Osteoblast (primary cell): ENCODE data around the gene LRP5. TPM values are rescaled to one million over a fixed set of nuclear protein-coding genes. Genes with fewer than 3 reads are reported as not detected.
"Not testable (repeated sequence)": the region's sequence is repeated elsewhere in the genome, so short reads cannot be mapped to it uniquely, and the experiment has no call there.

ENCODE experiments used
- DNase-seq: peaks from one replicate; pipeline ENCODE4 v3.0.0; 2011; ENCODE audit warnings: low spot score, mixed read lengths; ENCODE audit not compliant: insufficient read length; ENCODE audit errors: missing footprints
- H2AFZ ChIP-seq: 2 replicates; pipeline ENCODE4 v1.6.0; 2011; ENCODE audit warnings: mild to moderate bottlenecking, low read length
- H3K27ac ChIP-seq: 2 replicates; pipeline ENCODE4 v1.5.1; 2011; ENCODE audit warnings: mild to moderate bottlenecking, low read depth, low read length, moderate library complexity
- H3K27me3 ChIP-seq: 2 replicates; pipeline ENCODE4 v1.6.0; 2012; ENCODE audit warnings: mild to moderate bottlenecking, control low read depth, inconsistent platforms, low read length, moderate library complexity; ENCODE audit not compliant: insufficient read depth
- H3K36me3 ChIP-seq: 2 replicates; pipeline ENCODE4 v1.5.1; 2011; ENCODE audit warnings: mild to moderate bottlenecking, low read length, control low read depth, moderate library complexity; ENCODE audit not compliant: insufficient read depth
- H3K4me1 ChIP-seq: 2 replicates; pipeline ENCODE4 v1.5.1; 2011; ENCODE audit warnings: mild to moderate bottlenecking, low read length, control low read depth, moderate library complexity; ENCODE audit not compliant: insufficient read depth
- H3K4me2 ChIP-seq: 2 replicates; pipeline ENCODE4 v1.6.0; 2011; ENCODE audit warnings: mild to moderate bottlenecking, low read length; ENCODE audit not compliant: insufficient read depth
- H3K4me3 ChIP-seq: fragments of 200-600 bp; sonication (generic); 3 replicates; pipeline ENCODE4 v1.5.1; 2012; ENCODE audit warnings: mild to moderate bottlenecking, low read length, inconsistent platforms; ENCODE audit not compliant: insufficient read depth
- H3K79me2 ChIP-seq: 2 replicates; pipeline ENCODE4 v1.6.0; 2012; ENCODE audit warnings: mild to moderate bottlenecking, low read length, control low read depth, inconsistent platforms; ENCODE audit not compliant: insufficient read depth
- H3K9me3 ChIP-seq: 2 replicates; pipeline ENCODE4 v1.5.1; 2011; ENCODE audit warnings: low read depth, low read length, control low read depth
- H4K20me1 ChIP-seq: 2 replicates; pipeline ENCODE4 v1.6.0; 2012; ENCODE audit warnings: mild to moderate bottlenecking, low read length, control low read depth; ENCODE audit not compliant: insufficient read depth
- CTCF ChIP-seq: IDR thresholded peaks from 2 replicates; pipeline ENCODE4 v1.5.1; 2011; ENCODE audit warnings: mild to moderate bottlenecking, low read depth, low read length, moderate library complexity; ENCODE audit errors: extremely low read depth
- total RNA-seq: library from RNA; depleted of rRNA; stranded (reverse); fragments of >200 nt; gene quantifications from 2 replicates; pipeline ENCODE4 v1.2.3, GENCODE V29; 2012

Gene LRP5
- total RNA-seq, 1 donor, result 16.3 TPM

DNA sequence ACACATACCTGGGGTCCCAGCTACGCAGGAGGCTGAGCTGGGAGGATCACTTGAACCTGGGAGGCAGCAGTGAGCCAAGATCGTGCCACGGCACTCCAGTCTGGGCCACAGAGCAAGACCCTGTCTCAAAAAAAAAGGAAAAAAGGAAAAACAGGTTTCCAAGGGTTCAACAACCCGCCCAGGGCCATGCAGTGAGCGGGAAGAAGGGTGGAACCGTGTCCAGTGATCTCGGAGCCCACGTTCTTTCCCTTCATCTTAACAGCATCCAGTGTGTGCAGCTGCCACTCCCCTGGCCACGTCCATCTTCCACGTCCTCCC, 14.9 kb upstream of the LRP5 start:
- H3K4me2 ChIP-seq, result peak overlapping the region; percentile 61
- DNase-seq, result no peak
- H3K4me1 ChIP-seq, result no peaks in the 10 kb centered on the region
- H3K4me3 ChIP-seq, result peak overlapping the region; percentile 37
- H3K79me2 ChIP-seq, result no peaks in the 10 kb centered on the region
- H3K27me3 ChIP-seq, result no peaks in the 10 kb centered on the region
- no peaks in the 10 kb centered on the region for H3K36me3 ChIP-seq
- no peak for TF ChIP-seq CTCF
- H2AFZ ChIP-seq, result peak overlapping the region; percentile 74
- no peaks in the 10 kb centered on the region for H3K9me3 ChIP-seq
- no peaks in the 10 kb centered on the region for H4K20me1 ChIP-seq
- no peak overlapping the region for H3K27ac ChIP-seq

- Histone ChIP-seq H3K4me2 (peak overlapping the region; percentile 61), H3K9me3 (no peaks in the 10 kb centered on the region), H3K4me1 (no peaks in the 10 kb centered on the region), H2AFZ (peak overlapping the region; percentile 74), H3K27me3 (no peaks in the 10 kb centered on the region), H4K20me1 (no peaks in the 10 kb centered on the region), H3K36me3 (no peaks in the 10 kb centered on the region), H3K4me3 (peak overlapping the region; percentile 37), H3K27ac (no peak overlapping the region), H3K79me2 (no peaks in the 10 kb centered on the region)
- DNase-seq, result peak; percentile 99
- peak; percentile 76 for TF ChIP-seq CTCF
Measured at GRCh38 chr11:68297812-68298658, 14.4 kb upstream of the LRP5 start.

DNA sequence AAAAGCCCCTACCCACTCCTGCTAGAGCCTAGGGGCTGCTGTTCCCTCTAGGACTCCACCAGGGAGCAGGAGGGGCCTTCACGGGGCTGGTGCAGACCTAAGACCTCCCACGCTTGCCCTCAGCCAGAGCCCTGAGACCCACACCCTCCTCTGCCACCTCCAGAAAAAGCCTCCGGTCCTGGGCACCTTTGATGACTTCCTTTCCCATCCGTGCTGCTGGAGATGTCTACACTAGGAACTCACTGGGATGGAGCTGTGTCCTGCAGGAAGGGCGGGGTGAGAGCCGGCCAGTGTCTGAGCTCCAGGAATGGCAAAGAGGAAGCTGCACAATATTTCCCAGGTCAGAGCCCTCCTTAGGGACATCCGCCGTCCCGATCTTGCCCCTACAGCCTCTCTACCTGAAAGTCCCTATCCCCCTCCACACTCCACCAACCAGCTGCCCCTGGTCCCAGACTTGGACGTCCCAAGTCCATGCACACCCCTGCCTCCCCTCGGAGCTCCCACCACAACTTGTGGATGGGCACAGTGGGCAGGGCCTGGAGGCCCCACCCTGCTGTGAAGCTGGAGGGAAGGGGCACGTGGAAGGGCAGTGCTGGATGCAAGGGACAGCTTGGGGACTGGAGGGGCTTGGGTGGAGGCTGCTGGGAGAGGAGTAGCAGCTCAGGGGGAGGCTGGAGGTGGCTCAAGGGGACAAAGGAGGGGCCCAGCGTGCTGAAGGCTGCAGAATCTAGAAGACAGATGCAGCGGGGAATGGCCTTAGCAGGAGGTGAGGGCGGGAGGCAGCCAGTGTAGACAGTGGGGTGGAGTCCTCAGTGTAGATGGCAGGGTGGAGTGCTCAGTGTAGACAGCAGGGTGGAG, 13.5 kb upstream of the LRP5 start:
- Histone ChIP-seq H3K4me2 (no peak overlapping the region), H3K27ac (no peak overlapping the region), H2AFZ (no peak overlapping the region), H3K4me1 (no peaks in the 10 kb centered on the region), H4K20me1 (no peaks in the 10 kb centered on the region), H3K4me3 (no peak overlapping the region), H3K9me3 (no peaks in the 10 kb centered on the region), H3K79me2 (no peaks in the 10 kb centered on the region), H3K27me3 (no peaks in the 10 kb centered on the region), H3K36me3 (no peaks in the 10 kb centered on the region)
- TF ChIP-seq CTCF, result no peak
- DNase-seq, result peak; percentile 56

DNA sequence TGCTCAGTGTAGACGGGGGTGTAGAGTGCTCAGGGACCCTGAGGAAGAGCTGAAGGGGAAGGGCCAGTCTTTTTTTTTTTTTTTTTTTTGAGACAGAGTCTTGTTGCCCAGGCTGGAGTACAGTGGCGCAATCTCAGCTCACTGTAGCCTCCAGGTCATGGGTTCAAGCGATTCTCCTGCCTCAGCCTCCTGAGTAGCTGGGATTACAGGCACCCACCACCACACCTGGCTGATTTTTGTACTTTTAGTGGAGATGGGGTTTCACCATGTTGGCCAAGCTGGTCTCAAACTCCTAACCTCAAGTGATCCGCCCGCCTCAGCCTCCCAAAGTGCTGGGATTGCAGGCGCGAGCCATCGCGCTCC, 12.9 kb upstream of the LRP5 start:
- not testable (repeated sequence) for H3K79me2 ChIP-seq, DNase-seq, H3K4me1 ChIP-seq, H3K36me3 ChIP-seq, H3K9me3 ChIP-seq, H3K4me3 ChIP-seq, H3K27me3 ChIP-seq, H3K4me2 ChIP-seq, H4K20me1 ChIP-seq, H3K27ac ChIP-seq, H2AFZ ChIP-seq
